ENCODE results near the gene RHOU.
A peak's percentile ranks its signal among the peaks of the same experiment; 100 is the strongest.

The RHOU gene

DNA sequence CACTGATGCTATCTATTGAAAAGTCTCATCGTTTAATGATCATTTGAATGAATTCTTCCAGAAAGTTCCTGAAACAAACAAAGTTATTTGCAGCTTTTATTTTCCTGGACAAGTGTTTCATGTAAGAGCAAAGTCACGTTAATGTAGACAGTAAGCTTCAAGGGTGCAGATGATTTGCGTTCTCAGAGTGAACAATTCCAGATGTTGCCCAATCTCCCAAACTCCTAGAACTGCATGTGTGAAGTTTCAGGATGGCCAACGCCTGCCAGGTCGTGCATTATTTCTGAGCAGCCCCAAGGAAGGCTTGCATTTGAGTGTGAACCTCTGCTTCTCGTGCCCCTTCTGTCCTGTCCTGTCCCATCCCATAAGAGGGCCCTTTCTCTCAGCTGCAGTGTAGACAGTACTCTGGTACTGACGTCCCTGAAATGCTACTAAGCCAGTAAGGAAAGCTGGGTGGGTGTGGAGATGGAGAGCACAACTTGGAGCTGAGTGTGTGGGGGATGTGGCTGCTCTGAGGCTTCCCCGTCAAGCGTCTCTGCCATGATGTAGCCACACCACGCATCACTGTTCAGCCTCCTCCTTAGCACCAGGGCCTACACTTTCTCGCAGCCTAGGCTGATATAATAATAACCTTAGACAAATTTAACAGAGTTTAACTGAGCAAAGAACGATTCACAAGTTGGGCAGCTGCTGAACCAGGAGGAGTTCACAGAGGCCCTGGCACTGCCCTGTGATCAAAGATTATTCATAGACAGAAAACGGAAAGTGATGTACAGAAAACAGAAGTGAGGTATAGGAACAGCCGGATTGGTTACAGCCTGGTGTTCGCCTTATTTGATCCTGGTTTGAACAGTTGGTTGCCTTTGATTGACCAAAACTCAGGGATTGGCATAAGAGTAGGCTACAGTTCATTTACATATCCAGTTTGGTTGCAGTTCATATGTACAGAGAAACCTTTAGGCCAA is 50.4 kb downstream of the RHOU start:
- no peak for DNase-seq (ENCODE audit: low spot score)

DNA sequence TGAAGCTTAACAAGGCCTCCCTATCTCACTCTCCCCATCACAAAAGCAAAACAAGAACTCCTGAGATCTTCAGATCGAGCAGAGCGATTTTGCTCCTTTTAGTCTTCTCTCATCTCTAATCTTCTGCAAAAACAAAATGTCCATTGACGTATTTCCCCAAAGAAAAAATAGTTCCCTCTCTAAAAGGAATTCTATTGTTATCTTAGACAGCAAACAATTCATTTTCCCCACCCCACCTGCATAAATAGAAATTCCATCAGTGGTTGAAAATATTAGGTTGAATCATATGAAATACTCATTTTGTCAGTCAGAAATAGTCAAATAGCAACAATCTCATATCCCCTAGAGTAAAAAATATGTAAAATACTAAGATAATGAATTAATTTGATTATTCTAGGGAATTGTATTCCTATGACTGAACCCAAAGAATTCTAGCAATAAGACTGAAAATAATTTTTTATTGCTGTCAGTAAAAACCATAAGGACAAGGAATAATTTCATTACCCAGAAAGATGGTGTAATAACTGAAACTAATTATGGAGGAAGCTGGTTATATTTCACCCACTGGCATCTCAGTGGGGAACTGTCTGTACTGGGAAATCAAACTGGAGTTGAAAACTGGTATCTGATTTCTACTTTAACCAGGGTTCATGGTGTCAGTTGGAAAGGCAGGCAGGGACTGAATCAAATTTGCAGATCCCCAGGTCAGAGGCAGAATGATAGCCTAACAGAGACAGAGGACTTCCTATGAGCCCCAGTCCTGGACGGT is 51.3 kb downstream of the RHOU start:
- no peak for DNase-seq (ENCODE audit: low spot score)

DNA sequence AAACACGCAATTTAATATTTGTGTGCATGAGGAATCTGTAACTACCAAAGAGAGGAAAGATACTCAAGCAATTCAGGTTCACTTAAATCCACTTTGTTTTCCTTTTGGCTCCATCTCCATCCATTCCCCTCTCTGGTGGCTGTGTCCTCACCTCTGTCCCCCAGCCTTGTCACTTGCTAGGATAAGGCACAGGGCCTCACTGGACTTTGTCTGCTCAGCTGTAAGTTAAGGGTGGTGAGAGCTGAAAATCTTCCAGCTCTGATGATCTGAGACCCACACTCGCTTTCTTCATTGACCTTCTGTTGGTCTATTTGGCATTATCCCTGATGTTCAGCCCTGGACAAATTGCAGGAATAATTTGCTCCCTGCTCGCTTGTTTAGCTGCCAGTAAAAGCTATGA is 56.5 kb downstream of the RHOU start:
- DNase-seq (ENCODE audit: low spot score): no peak

DNA sequence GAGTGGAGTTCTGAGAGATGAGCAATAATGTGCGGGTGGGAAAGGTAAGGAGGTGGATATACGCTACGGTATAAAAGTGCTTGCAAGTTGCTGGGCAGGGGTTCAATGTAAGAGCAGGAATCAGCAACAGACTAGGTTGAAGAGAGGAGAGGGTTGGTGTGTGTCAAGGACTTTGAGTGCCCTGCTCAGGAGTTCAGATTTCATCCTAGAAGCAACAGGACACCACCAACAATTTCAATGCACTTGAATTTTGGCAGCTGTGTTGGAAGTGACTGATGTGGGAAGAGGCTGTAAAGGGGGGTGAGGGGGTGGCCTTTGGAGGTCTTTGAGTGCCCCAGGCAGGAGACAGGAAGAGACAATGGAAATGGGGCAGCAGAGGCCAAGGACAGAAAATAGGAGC is 57.3 kb downstream of the RHOU start:
- no peak for DNase-seq (ENCODE audit: low spot score)

DNA sequence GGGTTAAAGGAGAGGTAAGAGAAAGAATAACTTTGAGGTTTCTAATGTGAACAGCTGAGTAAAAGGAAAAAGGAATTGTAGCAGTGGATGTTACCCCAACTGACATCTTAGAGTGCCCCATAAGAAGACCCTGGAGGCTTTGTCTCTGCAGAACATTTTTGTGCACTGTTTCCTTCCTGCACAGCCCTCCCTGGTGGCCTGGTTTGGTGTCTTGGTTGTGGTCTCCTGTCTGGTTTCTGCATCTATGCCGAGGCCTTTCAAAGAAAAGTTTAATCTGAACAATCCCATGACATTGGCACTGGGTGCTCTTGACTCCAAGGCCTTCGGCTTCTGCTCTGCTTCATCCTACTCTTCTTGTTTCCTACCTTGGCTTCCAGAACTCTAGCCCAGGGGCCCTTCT is 57.8 kb downstream of the RHOU start:
- peak; percentile 19 for DNase-seq (ENCODE audit: low spot score)

DNA sequence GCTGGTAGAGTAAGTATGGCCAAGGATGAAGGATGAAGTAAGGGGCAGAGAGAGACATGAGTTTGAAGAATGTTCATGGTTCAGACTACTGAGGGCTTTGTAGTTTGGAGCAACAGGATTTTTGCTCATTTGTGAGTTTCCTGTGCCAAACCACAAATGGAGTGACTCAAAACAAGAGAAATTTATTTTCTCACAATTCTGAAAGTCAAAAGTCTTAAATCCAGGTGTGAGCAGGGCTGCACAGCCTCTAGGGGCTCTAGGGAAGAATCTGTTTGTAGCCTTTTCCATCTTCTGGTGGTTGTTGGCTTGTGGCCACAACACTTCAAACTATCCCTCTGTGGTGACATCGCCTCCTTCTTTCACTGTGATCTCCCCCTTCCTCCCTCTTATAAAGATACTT is 58.9 kb downstream of the RHOU start:
- peak; percentile 33 for DNase-seq (ENCODE audit: low spot score)

DNA sequence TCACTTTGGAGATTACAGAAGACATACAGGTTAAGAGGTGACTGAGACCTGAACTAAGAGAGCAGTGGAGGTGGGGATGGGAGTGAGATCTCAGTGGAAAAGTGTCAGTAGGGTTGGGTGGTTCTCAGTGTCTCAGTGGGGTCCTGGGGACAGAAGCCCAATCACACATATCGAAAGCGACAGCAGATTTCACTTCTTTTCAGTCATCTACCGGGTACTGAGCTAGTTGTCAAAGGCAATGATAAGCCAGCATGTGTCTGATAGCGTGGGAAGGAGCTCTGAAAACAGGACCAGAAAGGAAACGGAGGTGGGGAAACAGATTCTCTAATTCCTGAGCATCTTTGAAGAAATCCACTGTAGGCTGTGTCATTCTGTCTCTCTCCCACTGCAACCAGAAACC is 59.5 kb downstream of the RHOU start:
- DNase-seq (ENCODE audit: low spot score): no peak

DNA sequence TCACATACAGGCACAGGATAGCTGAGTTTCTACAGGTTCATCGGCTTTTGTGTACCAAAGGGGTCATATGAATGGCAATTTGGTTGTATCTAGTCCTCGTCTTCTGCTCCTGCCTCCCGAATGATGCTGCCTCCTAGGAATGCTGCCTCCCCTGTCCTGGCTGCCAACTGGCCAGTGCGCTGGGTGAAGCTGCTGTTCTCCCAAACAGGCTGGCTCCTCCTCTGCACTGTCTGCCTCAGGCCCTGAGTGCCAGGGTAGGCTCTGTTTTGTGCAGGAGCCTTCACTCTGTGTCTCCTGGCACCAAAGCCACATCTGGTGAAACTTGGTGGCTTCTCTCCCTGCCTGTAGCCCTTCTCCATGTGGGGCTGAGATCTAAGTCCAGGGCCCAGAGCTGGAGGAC is 60.3 kb downstream of the RHOU start:
- no peak for DNase-seq (ENCODE audit: low spot score)

Measured in CD4-positive, alpha-beta T cell treated with Interleukin-15 for 4 hours (primary cell).